ENCODE results near the gene PGAP6. TPM values are rescaled to one million over a fixed set of nuclear protein-coding genes. Genes with fewer than 3 reads are reported as not detected.

PGAP6 gene
- total and polyA plus RNA-seq, 9 of the 15 experiments (the other 6 are each of a cell fraction or from before 2014, with no cell fraction given), result 0.45 to 50.2 (median 39.3) TPM

- TF ChIP-seq, protein P1, sequence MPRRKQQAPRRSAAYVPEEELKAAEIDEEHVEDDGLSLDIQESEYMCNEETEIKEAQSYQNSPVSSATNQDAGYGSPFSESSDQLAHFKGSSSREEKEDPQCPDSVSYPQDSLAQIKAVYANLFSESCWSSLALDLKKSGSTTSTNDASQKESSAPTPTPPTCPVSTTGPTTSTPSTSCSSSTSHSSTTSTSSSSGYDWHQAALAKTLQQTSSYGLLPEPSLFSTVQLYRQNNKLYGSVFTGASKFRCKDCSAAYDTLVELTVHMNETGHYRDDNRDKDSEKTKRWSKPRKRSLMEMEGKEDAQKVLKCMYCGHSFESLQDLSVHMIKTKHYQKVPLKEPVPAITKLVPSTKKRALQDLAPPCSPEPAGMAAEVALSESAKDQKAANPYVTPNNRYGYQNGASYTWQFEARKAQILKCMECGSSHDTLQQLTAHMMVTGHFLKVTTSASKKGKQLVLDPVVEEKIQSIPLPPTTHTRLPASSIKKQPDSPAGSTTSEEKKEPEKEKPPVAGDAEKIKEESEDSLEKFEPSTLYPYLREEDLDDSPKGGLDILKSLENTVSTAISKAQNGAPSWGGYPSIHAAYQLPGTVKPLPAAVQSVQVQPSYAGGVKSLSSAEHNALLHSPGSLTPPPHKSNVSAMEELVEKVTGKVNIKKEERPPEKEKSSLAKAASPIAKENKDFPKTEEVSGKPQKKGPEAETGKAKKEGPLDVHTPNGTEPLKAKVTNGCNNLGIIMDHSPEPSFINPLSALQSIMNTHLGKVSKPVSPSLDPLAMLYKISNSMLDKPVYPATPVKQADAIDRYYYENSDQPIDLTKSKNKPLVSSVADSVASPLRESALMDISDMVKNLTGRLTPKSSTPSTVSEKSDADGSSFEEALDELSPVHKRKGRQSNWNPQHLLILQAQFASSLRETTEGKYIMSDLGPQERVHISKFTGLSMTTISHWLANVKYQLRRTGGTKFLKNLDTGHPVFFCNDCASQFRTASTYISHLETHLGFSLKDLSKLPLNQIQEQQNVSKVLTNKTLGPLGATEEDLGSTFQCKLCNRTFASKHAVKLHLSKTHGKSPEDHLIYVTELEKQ (CRISPR knock-in tag; IDR thresholded peaks at IDR 0.05), result no peak
- no peak for TF ChIP-seq ZNF764 (CRISPR knock-in tag; IDR thresholded peaks at IDR 0.05; ENCODE audit: low read depth)
- TF ChIP-seq KDM1A (IDR thresholded peaks at IDR 0.05), result no peak
- no peak for TF ChIP-seq ZNF696 (CRISPR knock-in tag; conservative IDR thresholded peaks at IDR 0.05)
- no peak for TF ChIP-seq JUND (IDR thresholded peaks at IDR 0.05; ENCODE audit: borderline replicate concordance, low read depth, low read length)
- TF ChIP-seq JUND (tag; IDR thresholded peaks at IDR 0.05; ENCODE audit: borderline replicate concordance, low read depth, low read length), result no peak; the same call in 2 of the 3 replicates
- no peak for TF ChIP-seq ELF2 (CRISPR knock-in tag; IDR thresholded peaks at IDR 0.05)
- TF ChIP-seq ZBTB34 (CRISPR knock-in tag; IDR thresholded peaks at IDR 0.05), result no peak
- no peak for TF ChIP-seq ATF7 (IDR thresholded peaks at IDR 0.05)
- no peak for TF ChIP-seq ZNF668 (CRISPR knock-in tag; IDR thresholded peaks at IDR 0.05)
- TF ChIP-seq CEBPG (CRISPR knock-in tag; IDR thresholded peaks at IDR 0.05), result no peak
- TF ChIP-seq CEBPG (tag; conservative IDR thresholded peaks at IDR 0.05 in 1 of 2, IDR thresholded peaks at IDR 0.05 in 1 of 2), result no peak
- TF ChIP-seq OTX1 (CRISPR knock-in tag; IDR thresholded peaks at IDR 0.05), result no peak
- no peak for TF ChIP-seq DACH1 (IDR thresholded peaks at IDR 0.05; ENCODE audit: partially characterized antibody)
- no peak for TF ChIP-seq TCF7L2 (IDR thresholded peaks at IDR 0.05; ENCODE audit: low read depth, low read length)
- peak; percentile 78 for TF ChIP-seq HNRNPK (IDR thresholded peaks at IDR 0.05; ENCODE audit: low read depth, low read length, poor library complexity, severe bottlenecking)
- TF ChIP-seq, protein P2, sequence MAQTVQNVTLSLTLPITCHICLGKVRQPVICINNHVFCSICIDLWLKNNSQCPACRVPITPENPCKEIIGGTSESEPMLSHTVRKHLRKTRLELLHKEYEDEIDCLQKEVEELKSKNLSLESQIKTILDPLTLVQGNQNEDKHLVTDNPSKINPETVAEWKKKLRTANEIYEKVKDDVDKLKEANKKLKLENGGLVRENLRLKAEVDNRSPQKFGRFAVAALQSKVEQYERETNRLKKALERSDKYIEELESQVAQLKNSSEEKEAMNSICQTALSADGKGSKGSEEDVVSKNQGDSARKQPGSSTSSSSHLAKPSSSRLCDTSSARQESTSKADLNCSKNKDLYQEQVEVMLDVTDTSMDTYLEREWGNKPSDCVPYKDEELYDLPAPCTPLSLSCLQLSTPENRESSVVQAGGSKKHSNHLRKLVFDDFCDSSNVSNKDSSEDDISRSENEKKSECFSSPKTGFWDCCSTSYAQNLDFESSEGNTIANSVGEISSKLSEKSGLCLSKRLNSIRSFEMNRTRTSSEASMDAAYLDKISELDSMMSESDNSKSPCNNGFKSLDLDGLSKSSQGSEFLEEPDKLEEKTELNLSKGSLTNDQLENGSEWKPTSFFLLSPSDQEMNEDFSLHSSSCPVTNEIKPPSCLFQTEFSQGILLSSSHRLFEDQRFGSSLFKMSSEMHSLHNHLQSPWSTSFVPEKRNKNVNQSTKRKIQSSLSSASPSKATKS (CRISPR knock-in tag; IDR thresholded peaks at IDR 0.05), result no peak
- no peak for TF ChIP-seq ZNF778 (CRISPR knock-in tag; IDR thresholded peaks at IDR 0.05)
- TF ChIP-seq, protein P3, sequence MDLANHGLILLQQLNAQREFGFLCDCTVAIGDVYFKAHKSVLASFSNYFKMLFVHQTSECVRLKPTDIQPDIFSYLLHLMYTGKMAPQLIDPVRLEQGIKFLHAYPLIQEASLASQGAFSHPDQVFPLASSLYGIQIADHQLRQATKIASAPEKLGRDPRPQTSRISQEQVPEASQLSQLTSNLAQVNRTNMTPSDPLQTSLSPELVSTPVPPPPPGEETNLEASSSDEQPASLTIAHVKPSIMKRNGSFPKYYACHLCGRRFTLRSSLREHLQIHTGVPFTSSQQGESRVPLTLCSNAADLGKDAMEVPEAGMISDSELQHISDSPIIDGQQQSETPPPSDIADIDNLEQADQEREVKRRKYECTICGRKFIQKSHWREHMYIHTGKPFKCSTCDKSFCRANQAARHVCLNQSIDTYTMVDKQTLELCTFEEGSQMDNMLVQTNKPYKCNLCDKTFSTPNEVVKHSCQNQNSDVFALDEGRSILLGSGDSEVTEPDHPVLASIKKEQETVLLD (IDR thresholded peaks at IDR 0.05), result no peak; the same call in 1 of the 2 replicates
Measured at GRCh38 chr16:397736-398332, 16.1 kb upstream of the PGAP6 start (continued).

Measured in K562 (cell line).